Calu3 (cell line): Measurements from ENCODE around the gene LGI1. TPM values are rescaled to one million over a fixed set of nuclear protein-coding genes. Genes with fewer than 3 reads are reported as not detected.
"Not testable (repeated sequence)": the region's sequence is repeated elsewhere in the genome, so short reads cannot be mapped to it uniquely, and the experiment has no call there.

Source experiments
- BruUV-seq: library from RNA; stranded (reverse); fragments of 400-500 nt; replicated peaks from 2 replicates; lab custom pipeline; 2021; lab: Mats Ljungman, UMichigan
- CTCF ChIA-PET: fragments of 300-600 bp; sonication (Branson Sonifier 250); formaldehyde crosslinking; loops from one replicate; lab custom pipeline; 2022; ENCODE audit warnings: antibody characterized with exemption; lab: Charles Lee
- DNase-seq: peaks from one replicate; pipeline ENCODE4 v3.0.0; 2022
- H3K27ac Mint-ChIP-seq: one replicate; pipeline ENCODE4 v1.8.0; 2022; ENCODE audit warnings: mixed read lengths; ENCODE audit not compliant: unreplicated experiment
- H3K27me3 Mint-ChIP-seq: one replicate; pipeline ENCODE4 v1.8.0; 2022; ENCODE audit warnings: mixed read lengths; ENCODE audit not compliant: unreplicated experiment
- H3K36me3 Mint-ChIP-seq: one replicate; pipeline ENCODE4 v1.8.0; 2022; ENCODE audit warnings: mild to moderate bottlenecking, moderate library complexity, mixed read lengths; ENCODE audit not compliant: insufficient read depth, unreplicated experiment
- H3K4me1 Mint-ChIP-seq: one replicate; pipeline ENCODE4 v1.8.0; 2022; ENCODE audit warnings: mild to moderate bottlenecking, low read depth, mixed read lengths; ENCODE audit not compliant: unreplicated experiment
- H3K4me3 Mint-ChIP-seq: one replicate; pipeline ENCODE4 v1.8.0; 2022; ENCODE audit warnings: mild to moderate bottlenecking, low read depth, moderate library complexity, mixed read lengths; ENCODE audit not compliant: unreplicated experiment
- H3K9me3 Mint-ChIP-seq: one replicate; pipeline ENCODE4 v1.8.0; 2022; ENCODE audit warnings: low read depth, mixed read lengths; ENCODE audit not compliant: unreplicated experiment
- intact Hi-C: fragments of 100-400 bp; cut with micrococcal nuclease; formaldehyde crosslinking; loops from one replicate; pipeline ENCODE4 v1.10.0; 2022; ENCODE audit not compliant: unreplicated experiment
- total RNA-seq: library from RNA; stranded (reverse); gene quantifications from 2 replicates; pipeline ENCODE4 v1.2.3, GENCODE V29; 2022
- TF ChIP-seq, protein P1 (sequence below): fragments of 200-600 bp; IDR thresholded peaks from one replicate; pipeline ENCODE4 v1.8.0; 2022; ENCODE audit warnings: antibody characterized with exemption; ENCODE audit not compliant: unreplicated experiment

The LGI1 gene
- total RNA-seq, 1 experiment from 2014 or later: not detected

DNA sequence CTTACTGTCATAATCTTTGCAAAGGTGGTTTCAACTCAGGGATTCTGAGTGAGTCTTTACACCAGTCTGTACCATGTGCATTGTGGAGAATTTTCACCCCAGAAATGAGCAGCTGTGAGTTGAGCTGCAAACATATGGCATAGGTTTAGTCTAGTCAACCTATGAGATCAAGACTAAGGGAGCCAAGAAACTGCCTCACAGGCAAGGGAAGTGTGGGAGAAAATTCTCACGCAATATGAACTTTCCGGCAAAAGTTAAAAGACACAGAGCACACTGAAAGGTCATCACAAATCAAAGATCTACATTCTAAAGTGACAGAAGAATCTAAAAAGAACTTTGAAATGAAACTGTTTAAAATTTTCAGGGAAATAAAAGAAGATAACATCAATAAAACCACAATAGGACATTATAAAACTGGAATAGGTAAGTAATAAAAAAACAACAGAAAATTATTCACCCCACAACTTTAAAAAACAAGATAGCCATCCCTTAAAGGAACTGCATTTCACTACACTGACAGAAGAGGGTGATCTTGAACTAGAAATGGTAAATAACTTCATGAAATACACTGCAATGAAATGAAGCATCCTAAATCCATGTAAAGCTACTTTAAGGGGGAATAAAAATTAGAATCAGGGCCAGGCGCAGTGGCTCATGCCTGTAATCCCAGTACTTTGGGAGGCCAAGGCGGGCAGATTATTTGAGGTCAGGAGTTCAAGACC lies 63.5 kb downstream of the LGI1 start:
- no TSS peak for BruUV-seq
- CTCF ChIA-PET: interaction anchor here (0.6 to 1.6 kb wide), 4 partner anchors 37 to 623 kb away, joined by 3 to 8 read pairs (median 4); no protein-coding TSS in a partner anchor
- intact Hi-C loops: loop anchor here (2.0 to 10.0 kb wide), 3 partner anchors 36 to 624 kb away; no protein-coding TSS in a partner anchor
- Mint-ChIP-seq H3K27ac (no peak overlapping the region), H3K4me1 (peaks cover 2% of the 10 kb centered on the region), H3K9me3 (no peaks in the 10 kb centered on the region), H3K27me3 (peaks cover 64% of the 10 kb centered on the region), H3K4me3 (no peak overlapping the region), H3K36me3 (peaks cover 3% of the 10 kb centered on the region)
- DNase-seq: no peak
- TF ChIP-seq, protein P1, sequence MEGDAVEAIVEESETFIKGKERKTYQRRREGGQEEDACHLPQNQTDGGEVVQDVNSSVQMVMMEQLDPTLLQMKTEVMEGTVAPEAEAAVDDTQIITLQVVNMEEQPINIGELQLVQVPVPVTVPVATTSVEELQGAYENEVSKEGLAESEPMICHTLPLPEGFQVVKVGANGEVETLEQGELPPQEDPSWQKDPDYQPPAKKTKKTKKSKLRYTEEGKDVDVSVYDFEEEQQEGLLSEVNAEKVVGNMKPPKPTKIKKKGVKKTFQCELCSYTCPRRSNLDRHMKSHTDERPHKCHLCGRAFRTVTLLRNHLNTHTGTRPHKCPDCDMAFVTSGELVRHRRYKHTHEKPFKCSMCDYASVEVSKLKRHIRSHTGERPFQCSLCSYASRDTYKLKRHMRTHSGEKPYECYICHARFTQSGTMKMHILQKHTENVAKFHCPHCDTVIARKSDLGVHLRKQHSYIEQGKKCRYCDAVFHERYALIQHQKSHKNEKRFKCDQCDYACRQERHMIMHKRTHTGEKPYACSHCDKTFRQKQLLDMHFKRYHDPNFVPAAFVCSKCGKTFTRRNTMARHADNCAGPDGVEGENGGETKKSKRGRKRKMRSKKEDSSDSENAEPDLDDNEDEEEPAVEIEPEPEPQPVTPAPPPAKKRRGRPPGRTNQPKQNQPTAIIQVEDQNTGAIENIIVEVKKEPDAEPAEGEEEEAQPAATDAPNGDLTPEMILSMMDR: no peak

DNA sequence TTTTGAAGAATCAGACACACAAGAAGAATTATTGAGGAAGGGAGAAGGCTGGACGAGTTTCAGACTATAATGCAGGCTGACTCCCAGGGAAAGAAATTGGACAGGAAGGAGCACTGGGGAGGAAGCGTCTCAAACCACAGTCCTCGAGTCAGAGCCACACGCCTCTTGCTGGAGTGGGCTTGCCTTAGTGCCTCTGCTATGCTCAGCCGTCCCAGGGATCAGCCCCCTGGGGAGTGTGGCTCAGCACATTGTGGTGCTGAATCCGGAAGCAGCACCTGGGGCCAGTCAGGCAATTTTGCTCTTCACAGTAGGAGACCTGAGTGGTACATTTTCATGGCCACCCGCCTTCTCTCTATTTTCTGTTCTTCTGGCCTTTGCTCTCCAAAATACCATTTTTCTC lies 68.6 kb downstream of the LGI1 start:
- peaks cover 41% of the 10 kb centered on the region for H3K27me3 Mint-ChIP-seq
- H3K27ac Mint-ChIP-seq: no peak overlapping the region
- no peaks in the 10 kb centered on the region for H3K9me3 Mint-ChIP-seq
- no peak for DNase-seq
- H3K4me1 Mint-ChIP-seq: no peaks in the 10 kb centered on the region
- no peak overlapping the region for H3K4me3 Mint-ChIP-seq
- no TSS peak for BruUV-seq
- CTCF ChIA-PET: no interaction called here
- TF ChIP-seq, protein P1: no peak
- no peaks in the 10 kb centered on the region for H3K36me3 Mint-ChIP-seq
- intact Hi-C loops: loop anchor here (10.0 kb wide), 1 partner anchor 618 kb away; no protein-coding TSS in a partner anchor

DNA sequence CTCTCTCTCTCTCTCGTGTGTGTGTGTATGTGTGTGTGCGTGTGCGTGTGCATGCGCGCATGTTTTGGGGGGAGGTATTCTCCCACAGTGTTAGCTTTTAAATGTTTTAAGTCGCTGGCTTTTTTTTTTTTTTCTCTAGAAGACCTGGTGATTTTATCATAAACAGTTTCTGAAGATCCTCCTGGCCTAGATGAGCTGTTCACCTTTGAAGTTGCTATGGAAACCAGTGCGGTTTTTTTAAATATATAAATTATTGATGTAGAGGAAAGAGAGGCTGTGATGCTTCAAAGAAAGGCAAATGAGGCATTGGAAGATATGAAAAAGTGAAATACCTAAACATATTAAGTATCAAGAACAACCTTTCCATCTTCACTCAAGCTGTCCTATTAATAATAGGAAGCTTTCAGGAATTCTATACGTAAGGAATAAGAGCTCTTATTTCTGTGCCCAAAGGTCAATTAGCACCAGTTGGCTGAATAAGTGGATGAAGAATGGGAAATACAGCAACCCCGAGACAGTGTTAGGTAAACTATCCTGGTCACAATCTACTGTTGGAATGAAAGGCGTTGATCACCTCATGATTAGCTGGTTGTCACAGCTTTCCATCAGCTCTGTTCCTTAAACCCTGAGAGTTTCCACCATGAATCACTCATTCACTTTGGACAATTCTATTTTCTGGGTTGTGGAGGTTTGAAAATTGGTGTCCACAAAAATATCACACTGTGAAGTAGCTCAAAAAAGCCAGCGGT lies 69.5 kb downstream of the LGI1 start:
- CTCF ChIA-PET: interaction anchor here (0.6 to 0.8 kb wide), 2 partner anchors 480 to 1401 kb away, joined by 4 to 10 read pairs; no protein-coding TSS in a partner anchor
- Mint-ChIP-seq H3K9me3 (no peaks in the 10 kb centered on the region), H3K36me3 (no peaks in the 10 kb centered on the region), H3K27ac (no peak overlapping the region), H3K4me1 (no peaks in the 10 kb centered on the region), H3K27me3 (peaks cover 41% of the 10 kb centered on the region), H3K4me3 (no peak overlapping the region)
- intact Hi-C loops: loop anchor here (10.0 kb wide), 1 partner anchor 618 kb away; no protein-coding TSS in a partner anchor
- TF ChIP-seq, protein P1: no peak
- BruUV-seq: no TSS peak
- DNase-seq: no peak

DNA sequence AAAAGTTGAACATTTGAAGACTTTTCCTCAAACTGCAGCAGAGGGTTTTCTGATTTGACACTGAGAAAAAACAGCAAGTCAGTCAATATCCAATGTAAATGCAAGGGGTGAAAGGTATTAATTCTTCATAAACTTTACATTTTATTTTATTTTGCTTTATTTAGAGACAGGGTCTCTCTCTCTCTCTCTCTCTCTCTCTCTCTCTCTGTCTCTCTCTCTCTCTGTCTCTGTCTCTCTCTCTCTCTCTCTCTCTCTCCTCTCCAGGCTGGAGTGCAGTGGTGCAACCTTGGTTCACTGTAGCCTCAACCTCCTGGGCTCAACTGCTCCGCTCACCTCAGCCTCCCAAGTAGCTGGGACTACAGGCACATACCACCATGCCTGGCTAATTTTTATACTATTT lies 73.3 kb downstream of the LGI1 start:
- peaks cover 56% of the 10 kb centered on the region for H3K27me3 Mint-ChIP-seq
- BruUV-seq, H3K4me3 Mint-ChIP-seq, CTCF ChIA-PET, H3K4me1 Mint-ChIP-seq, H3K9me3 Mint-ChIP-seq, DNase-seq, intact Hi-C loops, H3K36me3 Mint-ChIP-seq, H3K27ac Mint-ChIP-seq: not testable (repeated sequence)
